ENCODE results near the gene KLHL12.

DNA sequence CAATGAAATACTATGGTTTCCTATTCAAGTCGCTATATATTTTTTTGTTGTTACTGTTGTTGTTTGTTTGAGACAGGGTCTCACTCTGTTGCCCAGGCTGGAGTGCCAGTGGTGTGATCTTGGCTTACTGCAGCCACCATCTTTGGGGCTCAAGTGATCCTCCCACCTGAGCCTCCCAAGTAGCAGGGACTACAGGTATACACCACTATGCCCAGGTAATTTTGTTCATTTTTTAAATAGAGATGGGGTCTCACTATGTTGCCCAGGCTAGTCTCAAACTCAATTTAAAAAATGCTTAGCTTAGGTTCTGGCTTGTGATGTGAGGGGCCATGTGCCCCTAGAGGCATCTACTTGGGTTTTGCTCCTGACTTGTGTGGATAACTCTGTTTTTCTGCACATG, 47.9 kb downstream of the KLHL12 start:
- TF ChIP-seq EZH2 (IDR thresholded peaks at IDR 0.05; ENCODE audit: borderline replicate concordance, control insufficient read depth, low read depth, low read length) = no peak
- TF ChIP-seq, protein P1, sequence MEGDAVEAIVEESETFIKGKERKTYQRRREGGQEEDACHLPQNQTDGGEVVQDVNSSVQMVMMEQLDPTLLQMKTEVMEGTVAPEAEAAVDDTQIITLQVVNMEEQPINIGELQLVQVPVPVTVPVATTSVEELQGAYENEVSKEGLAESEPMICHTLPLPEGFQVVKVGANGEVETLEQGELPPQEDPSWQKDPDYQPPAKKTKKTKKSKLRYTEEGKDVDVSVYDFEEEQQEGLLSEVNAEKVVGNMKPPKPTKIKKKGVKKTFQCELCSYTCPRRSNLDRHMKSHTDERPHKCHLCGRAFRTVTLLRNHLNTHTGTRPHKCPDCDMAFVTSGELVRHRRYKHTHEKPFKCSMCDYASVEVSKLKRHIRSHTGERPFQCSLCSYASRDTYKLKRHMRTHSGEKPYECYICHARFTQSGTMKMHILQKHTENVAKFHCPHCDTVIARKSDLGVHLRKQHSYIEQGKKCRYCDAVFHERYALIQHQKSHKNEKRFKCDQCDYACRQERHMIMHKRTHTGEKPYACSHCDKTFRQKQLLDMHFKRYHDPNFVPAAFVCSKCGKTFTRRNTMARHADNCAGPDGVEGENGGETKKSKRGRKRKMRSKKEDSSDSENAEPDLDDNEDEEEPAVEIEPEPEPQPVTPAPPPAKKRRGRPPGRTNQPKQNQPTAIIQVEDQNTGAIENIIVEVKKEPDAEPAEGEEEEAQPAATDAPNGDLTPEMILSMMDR (IDR thresholded peaks at IDR 0.05 in 2 of 3, conservative IDR thresholded peaks at IDR 0.05 in 1 of 3; ENCODE audit: control insufficient read depth in 2 of 3, extremely low read depth in 1 of 3, insufficient read depth in 1 of 3, low read depth in 3 of 3, low read length in 3 of 3) = no peak
- TF ChIP-seq HDAC2 (IDR thresholded peaks at IDR 0.05) = no peak
- TF ChIP-seq MYC (IDR thresholded peaks at IDR 0.05; ENCODE audit: insufficient read depth, insufficient read length, insufficient replicate concordance, low read length, severe bottlenecking) = no peak
- TF ChIP-seq POLR2A (IDR thresholded peaks at IDR 0.05; ENCODE audit: low read depth, low read length) = no peak
- TF ChIP-seq ZNF274 (IDR thresholded peaks at IDR 0.05; ENCODE audit: insufficient read depth, insufficient read length) = no peak
- no peak for TF ChIP-seq SMAD5 (IDR thresholded peaks at IDR 0.05; ENCODE audit: low read depth)
- TF ChIP-seq CEBPB (IDR thresholded peaks at IDR 0.05; ENCODE audit: borderline replicate concordance in 1 of 2, low read depth in 2 of 2, low read length in 2 of 2) = no peak
